Measurements from ENCODE around the gene ENPEP.
"Not testable (repeated sequence)": the region's sequence is repeated elsewhere in the genome, so short reads cannot be mapped to it uniquely, and the experiment has no call there.

ENPEP gene

GRCh38 chr4:110475881-110476818, at the start of gene ENPEP:
TSS of gene ENPEP (plus strand) at chr4:110476155. CDS start at chr4:110476415, 260 bp downstream.
- in situ Hi-C loops (cut with MboI; ENCODE audit: low sequenced_read_pairs), result no loop called here

DNA sequence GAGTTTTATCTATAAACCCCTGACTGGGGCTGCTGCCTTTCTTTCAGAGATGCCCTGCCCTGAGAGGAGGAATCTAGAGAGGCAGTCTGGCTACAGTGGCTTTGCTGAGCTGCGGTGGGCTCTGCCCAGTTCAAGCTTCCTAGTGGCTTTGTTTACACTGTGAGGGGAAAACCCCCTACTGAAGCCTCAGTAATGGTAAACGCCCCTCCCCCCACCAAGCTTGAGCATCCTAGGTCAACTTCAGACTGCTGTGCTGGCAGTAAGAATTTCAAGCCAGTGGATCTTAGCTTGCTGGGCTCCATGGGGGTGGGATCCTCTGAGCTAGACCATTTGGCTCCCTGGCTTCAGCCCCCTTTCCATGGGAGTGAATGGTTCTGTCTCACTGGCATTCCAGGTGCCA, 44.1 kb upstream of the ENPEP start:
- in situ Hi-C loops (cut with MboI; ENCODE audit: low sequenced_read_pairs), result not testable (repeated sequence)

DNA sequence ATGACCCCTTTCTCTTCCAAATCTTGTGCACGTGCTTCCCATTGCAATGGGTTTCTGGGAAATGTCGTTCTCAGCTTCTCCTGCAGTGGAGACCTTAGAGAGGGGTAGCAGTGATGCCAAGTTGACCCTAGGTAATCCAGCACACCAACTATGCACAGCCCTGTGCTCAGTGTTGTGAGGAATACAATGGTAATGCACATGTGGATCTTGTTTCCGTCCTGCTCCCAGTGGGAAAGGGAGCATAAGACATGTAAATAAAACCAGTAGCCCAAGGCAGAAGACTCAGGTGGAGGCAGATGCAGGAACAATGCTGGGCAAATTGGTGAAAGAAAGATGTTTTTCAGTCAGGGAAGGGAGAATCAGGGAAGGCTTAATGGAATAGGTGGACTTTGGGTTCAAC, 38.7 kb upstream of the ENPEP start:
- in situ Hi-C loops (cut with MboI; ENCODE audit: low sequenced_read_pairs), result not testable (repeated sequence)

DNA sequence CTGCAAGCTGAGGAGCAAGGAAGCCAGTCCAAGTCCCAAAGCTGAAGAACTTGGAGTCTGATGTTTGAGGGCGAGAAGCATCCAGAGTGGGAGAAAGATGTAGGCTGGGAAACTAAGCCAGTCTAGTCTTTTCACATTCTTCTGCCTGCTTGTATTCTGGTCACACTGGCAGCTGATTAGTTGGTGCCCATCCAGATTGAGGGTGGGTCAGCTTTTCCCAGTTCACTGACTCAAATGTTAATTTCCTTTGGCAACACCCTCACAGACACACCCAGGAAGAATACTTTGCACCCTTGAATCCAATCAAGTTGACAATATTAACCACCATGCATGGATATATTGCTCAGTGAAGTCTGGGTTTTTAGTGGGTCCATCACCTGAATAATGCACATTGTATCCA, 36.7 kb upstream of the ENPEP start:
- in situ Hi-C loops (cut with MboI; ENCODE audit: low sequenced_read_pairs), result not testable (repeated sequence)

DNA sequence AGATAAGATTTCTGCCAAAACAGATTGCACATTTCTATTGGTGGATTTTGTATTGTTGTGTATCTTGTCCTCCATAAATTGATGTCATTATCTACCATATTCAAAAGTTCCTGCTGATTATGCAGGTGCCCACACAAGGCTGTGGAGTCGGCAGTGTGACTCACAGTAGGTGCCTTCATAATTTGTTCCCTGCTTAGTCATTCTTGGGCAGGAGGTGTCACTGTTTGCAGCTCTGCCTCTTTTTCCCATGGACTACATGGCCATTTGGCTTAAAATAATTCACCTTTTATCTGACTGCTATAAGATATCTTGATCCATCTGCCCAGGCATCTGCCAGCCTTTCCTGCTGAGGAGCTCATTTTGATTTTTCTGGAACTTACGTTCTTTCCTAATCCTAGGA, 33.6 kb upstream of the ENPEP start:
- in situ Hi-C loops (cut with MboI; ENCODE audit: low sequenced_read_pairs), result no loop called here

DNA sequence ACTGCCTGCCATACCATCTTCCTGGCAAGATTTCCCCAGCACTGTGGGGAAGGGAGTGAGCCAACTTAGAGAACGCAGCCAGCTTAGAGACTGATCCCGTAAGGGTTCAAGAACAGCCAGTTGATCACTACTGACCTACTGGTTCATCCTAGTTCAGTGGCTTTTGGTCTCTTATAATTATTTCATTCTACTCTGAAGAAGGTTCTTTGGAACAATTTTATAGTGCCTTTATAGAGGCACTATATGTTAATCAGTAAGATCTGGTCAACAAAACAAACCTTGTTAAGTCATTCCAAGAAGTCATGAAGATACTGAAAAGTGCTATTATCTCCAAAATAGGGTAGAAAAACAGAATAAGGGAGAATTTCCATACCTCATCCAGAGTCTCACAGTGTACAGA, 33.2 kb upstream of the ENPEP start:
- in situ Hi-C loops (cut with MboI; ENCODE audit: low sequenced_read_pairs), result no loop called here

DNA sequence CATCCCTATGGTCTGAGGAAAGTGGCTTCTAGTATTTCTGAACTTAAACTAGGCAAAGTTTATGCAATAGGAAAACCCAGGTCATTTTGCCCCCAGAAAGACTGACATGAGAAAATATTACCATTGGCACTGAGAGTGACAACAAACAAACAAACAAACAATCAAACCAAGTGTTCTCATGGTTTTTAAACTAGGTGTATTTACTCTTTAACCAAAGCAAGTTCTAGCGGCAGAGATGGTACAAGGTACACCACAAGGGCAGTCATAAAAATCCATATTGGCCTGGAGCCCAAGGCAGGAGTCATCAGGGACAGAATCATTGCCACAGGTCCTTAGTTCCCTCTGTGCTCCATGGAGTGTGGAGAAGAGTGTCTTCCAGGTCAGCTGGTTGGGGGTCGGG, 26.0 kb upstream of the ENPEP start:
- in situ Hi-C loops (cut with MboI; ENCODE audit: low sequenced_read_pairs), result no loop called here

DNA sequence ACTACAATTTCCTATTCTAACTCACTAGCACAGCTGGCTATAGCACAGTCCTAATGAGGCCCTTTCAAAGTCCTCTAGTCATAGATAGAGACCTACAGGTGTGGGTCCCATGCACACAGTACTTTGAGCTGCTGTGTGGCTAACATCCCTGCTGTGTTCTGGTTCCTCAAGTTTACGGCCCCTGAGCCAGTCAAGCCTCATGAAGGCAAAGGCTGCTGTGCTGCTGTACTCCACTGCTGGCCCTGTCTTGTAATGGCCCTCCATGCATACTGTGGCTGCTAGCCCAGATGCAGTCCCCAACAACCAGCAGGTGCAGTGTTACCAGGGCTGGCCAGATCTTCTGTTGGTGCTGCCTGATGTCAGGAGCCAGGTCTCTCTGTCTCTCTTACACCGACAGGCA, 23.4 kb upstream of the ENPEP start:
- in situ Hi-C loops (cut with MboI; ENCODE audit: low sequenced_read_pairs), result no loop called here

DNA sequence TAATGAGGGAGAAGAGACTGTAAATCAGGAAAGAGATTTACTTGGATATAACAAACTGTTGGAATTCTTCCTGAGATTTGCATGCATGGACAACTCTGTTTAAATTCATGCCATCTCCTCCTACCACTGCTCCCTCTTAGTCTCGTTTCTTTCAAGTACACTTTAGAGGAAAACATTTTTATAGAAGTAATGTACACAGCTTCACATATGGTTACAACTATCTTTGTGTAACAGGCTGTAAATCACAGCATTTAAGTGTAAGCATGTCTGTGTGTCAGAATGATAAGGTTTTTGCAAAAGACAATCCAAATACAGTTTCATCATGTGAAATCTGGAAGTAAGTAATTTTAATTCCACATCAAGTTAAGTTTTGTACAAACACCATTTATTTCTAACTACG, 21.5 kb upstream of the ENPEP start:
- in situ Hi-C loops (cut with MboI; ENCODE audit: low sequenced_read_pairs), result no loop called here

DNA sequence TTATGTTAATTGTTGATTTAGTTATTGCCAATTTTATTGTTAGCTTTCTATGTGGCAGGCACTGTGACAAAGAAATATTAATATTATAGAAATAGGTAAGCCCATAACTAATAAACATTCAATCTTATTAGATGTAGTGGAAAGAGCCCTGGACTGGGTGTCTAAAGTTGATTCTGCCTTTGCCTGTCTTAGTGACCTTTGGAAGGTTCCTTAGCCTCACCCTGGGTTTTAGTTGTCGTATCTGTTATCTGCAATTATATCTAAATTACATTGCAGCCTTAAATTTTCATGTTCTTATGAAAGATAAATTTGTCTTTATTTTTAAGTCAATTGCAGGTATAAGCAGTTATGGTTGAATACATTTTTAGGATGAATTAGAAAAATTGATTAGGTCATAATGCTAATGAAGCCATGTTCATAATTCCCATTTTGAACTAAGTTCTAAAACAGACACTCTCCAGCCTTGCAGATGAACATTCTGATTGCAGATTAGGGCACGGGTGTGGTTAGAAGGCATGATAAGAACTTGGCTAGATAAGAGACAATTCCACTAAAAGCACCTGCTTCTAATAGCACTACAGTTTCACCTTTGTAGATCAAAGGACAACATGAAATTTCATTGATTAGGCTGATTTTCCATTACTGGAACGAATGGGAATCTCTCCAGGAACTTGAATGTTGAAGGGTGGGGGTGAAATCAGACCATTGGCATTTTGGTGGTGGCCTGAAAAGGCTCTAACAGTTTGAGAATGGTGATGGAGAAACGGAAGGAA, 17.3 kb upstream of the ENPEP start:
- in situ Hi-C loops (cut with MboI; ENCODE audit: low sequenced_read_pairs), result no loop called here

- in situ Hi-C loops (cut with MboI; ENCODE audit: low sequenced_read_pairs), result no loop called here
Observed at GRCh38 chr4:110460074-110460746, 15.7 kb upstream of the ENPEP start.

DNA sequence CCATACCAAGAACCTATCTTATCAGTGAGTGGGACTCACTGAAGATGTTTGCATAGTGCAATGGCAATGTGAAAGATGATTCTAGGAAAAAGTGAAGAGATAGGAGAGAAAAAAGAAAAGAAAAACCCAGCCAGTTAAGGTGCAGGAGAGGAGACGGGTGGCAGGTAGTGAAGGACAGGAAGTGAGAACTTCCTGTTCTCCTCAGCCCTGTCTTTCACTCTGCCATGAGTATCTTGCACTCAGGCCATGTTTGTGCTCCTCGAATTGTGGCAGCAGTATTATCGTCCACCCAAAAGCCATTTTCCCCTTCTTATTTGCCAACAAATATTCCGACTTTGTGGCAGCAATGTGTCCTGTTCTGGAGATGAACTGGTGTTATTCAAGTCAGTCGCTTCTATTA, 8.6 kb upstream of the ENPEP start:
- in situ Hi-C loops (cut with MboI; ENCODE audit: low sequenced_read_pairs), result no loop called here

DNA sequence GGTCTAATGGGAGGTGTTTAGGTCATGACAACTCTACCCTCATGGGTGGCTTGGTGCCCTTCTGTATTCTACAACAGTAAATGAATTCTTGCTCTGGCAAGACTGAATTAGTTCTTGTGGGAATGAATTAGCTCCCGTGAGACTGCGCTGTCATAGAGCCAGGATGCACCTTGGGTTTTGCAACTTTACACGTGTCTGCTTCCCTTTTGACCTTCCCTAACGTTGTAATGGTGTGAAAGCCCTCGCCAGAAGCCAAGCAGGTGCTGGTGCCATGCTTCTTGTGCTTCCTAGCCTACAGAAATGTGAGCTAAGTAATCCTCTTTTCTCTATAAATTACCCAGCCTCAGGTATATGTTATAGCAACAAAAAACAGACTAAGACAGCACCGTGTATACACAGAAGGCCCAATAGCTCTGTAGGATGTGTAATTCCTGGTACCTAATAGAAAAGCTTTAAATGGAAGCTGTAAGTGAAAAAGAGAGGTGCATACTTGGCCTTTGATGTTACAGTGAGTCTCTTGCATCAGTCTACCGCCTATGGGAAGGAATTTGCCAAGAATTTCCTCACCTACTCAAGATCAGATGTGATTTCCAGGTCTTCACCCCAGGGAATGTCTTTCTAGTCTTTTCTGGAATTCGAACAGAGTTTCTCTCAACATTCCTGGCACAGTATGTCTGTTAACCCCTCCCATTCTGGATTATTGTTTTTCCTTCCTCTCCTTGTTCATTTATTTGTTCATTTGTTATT, 3.2 kb upstream of the ENPEP start:
- in situ Hi-C loops (cut with MboI; ENCODE audit: low sequenced_read_pairs), result no loop called here

GRCh38 chr4:110474481-110474880, 1.5 kb upstream of the ENPEP start:
- in situ Hi-C loops (cut with MboI; ENCODE audit: low sequenced_read_pairs), result no loop called here

DNA sequence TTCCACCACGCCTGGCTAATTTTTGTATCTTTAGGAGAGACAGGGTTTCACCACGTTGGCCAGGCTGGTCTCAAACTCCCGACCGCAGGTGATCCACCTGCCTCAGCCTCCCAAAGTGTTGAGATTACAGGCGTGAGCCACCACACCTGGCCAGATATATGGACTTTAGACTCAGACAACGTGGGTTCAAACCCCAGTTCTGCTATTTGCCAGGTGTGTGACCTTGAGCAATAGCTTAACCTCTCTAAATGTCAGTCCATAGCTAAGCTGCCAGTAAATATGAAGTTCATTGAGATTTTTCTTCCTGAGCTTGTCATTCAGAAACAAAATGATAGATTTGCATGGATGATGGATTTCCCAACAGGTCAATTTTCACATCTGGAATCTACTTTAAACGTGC, 875 bp upstream of the ENPEP start:
- in situ Hi-C loops (cut with MboI; ENCODE audit: low sequenced_read_pairs), result not testable (repeated sequence)

- in situ Hi-C loops (cut with MboI; ENCODE audit: low sequenced_read_pairs), result no loop called here
Observed at GRCh38 chr4:110477836-110478235, 1.9 kb downstream of the ENPEP start.

GRCh38 chr4:110480031-110480549, 4.1 kb downstream of the ENPEP start:
- in situ Hi-C loops (cut with MboI; ENCODE audit: low sequenced_read_pairs), result no loop called here

DNA sequence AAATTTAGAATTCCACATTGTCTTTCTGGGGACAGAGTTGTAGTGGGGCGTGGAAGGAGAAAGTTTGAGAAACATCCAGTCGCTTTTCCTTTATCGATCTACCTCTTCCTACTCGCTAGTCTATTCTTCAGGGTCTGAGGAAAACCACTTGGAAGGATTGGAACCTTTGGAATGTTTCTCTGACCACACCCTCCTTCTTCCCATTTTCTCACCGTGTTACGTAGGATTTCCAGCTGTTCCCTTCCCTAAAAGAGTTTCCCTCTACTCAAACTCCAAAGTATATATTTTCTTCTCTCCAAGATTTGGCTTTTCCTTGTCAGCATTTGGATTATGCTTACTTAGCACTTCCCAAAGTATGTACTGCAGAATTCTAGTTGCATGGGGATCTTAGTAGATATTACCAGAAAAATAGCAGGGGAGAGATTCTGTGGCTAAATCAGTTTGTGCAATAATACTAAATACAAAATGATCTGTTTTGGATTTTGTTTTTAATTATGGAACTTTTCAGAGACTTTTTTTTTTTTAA, 4.9 kb downstream of the ENPEP start:
- in situ Hi-C loops (cut with MboI; ENCODE audit: low sequenced_read_pairs), result no loop called here

- in situ Hi-C loops (cut with MboI; ENCODE audit: low sequenced_read_pairs), result no loop called here
Observed at GRCh38 chr4:110483516-110483915, 7.6 kb downstream of the ENPEP start.

DNA sequence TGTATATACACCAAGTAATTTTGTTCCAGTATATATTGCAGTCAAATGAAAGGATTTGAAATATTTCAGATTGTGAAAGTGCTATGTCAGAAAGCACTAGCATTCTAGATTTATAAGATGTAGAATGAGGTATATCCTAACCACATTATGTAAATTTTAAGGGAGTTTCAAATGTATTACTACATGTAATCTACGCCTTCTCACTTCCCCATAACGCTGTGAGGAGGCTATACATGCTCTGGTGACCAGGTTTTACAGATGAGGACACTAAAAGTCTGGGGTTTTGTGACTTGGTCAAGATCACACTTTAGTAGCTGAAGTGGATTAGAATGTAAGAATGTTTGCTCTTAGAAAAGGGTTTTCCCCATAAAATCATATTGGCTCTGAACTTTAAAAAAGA, 8.1 kb downstream of the ENPEP start:
- in situ Hi-C loops (cut with MboI; ENCODE audit: low sequenced_read_pairs), result no loop called here

Data from HL-60/S4 (cell line).